OCI-LY3 (cell line): Measurements from ENCODE around the gene PILRB.
A peak's percentile ranks its signal among the peaks of the same experiment; 100 is the strongest.
"Not testable (repeated sequence)": the region's sequence is repeated elsewhere in the genome, so short reads cannot be mapped to it uniquely, and the experiment has no call there.

Experiments
- H2AFZ ChIP-seq: fragments of 200-600, 300-600 bp; shearing (Covaris generic); 2 replicates; pipeline ENCODE4 v1.6.0; 2014; ENCODE audit warnings: antibody characterized with exemption, low read depth, low read length
- H3K27ac ChIP-seq: fragments of 200-600, 300-600 bp; sonication (generic); 2 replicates; pipeline ENCODE4 v1.5.1; 2014; ENCODE audit warnings: mild to moderate bottlenecking, low read length, moderate library complexity, mixed read lengths
- H3K27me3 ChIP-seq: fragments of 200-600, 300-600 bp; sonication (generic); 2 replicates; pipeline ENCODE4 v1.6.1; 2014; ENCODE audit warnings: low read depth, low read length, mixed read lengths
- H3K36me3 ChIP-seq: fragments of 200-600, 300-600 bp; sonication (generic); replicated peaks from 2 replicates; pipeline ENCODE3; 2014; ENCODE audit warnings: low read depth, low read length, mixed read lengths
- H3K4me1 ChIP-seq: fragments of 300-600, 200-600 bp; sonication (generic); 2 replicates; pipeline ENCODE4 v1.6.1; 2014; ENCODE audit warnings: low read length, mixed read lengths
- H3K4me2 ChIP-seq: fragments of 200-600, 300-600 bp; sonication (generic); 2 replicates; pipeline ENCODE4 v1.6.1; 2014; ENCODE audit warnings: low read length, mixed read lengths
- H3K4me3 ChIP-seq: fragments of 300-600, 200-600 bp; sonication (generic); 2 replicates; pipeline ENCODE4 v1.5.1; 2014; ENCODE audit warnings: antibody characterized with exemption, mild to moderate bottlenecking, low read length, moderate library complexity
- H3K79me2 ChIP-seq: fragments of 300-600, 200-600 bp; shearing (Covaris generic); 2 replicates; pipeline ENCODE4 v1.6.1; 2014; ENCODE audit warnings: mild to moderate bottlenecking, low read length, mixed read lengths
- H3K9ac ChIP-seq: fragments of 300-600, 200-600 bp; shearing (Covaris generic); 2 replicates; pipeline ENCODE4 v1.6.0; 2014; ENCODE audit warnings: mild to moderate bottlenecking, low read length, moderate library complexity
- H3K9me3 ChIP-seq: fragments of 200-600, 300-600 bp; shearing (Covaris generic); 2 replicates; pipeline ENCODE4 v1.6.1; 2014; ENCODE audit warnings: low read length, mixed read lengths; ENCODE audit not compliant: insufficient read depth
- H4K20me1 ChIP-seq: fragments of 200-600, 300-600 bp; sonication (generic); 2 replicates; pipeline ENCODE4 v1.6.1; 2016; ENCODE audit warnings: low read length, mixed read lengths; ENCODE audit not compliant: insufficient read depth
- CTCF ChIP-seq: fragments of 200-600, 300-600 bp; sonication (generic); IDR thresholded peaks from 2 replicates; pipeline ENCODE4 v1.5.1; 2014; ENCODE audit warnings: antibody characterized with exemption, low read length, low read depth
- EZH2phosphoT487 ChIP-seq: fragments of 200-600 bp; shearing (Covaris generic); IDR thresholded peaks from 2 replicates; pipeline ENCODE4 v1.6.1; 2018; ENCODE audit warnings: antibody characterized with exemption, mixed run types, low read depth

Gene PILRB

DNA sequence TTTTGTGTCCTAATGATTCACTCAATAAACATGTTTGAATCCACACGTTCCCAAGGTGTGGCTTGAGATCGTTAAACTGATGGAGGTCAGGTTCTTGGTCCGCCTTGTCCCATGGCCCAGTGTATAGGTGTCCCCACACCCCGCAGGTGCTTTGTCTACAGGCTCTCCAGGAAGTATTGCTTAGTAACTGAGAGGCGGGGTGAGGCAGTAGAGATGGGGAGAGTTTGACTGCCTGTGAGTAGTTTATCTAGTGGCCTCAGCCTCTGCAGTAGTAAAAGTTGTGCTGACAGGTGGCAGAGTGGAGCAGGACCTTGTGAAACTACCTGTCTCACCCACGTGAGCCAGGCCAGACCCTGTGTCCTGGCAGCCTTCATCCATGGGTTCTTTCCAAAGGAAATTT, 16.6 kb upstream of the PILRB start:
- H3K27me3 ChIP-seq, H2AFZ ChIP-seq, H4K20me1 ChIP-seq, H3K9ac ChIP-seq, H3K4me3 ChIP-seq, H3K4me2 ChIP-seq, H3K27ac ChIP-seq, H3K9me3 ChIP-seq, H3K36me3 ChIP-seq: not testable (repeated sequence)
- Histone ChIP-seq H3K79me2 (peaks cover 31% of the 10 kb centered on the region), H3K4me1 (peaks cover 17% of the 10 kb centered on the region)

DNA sequence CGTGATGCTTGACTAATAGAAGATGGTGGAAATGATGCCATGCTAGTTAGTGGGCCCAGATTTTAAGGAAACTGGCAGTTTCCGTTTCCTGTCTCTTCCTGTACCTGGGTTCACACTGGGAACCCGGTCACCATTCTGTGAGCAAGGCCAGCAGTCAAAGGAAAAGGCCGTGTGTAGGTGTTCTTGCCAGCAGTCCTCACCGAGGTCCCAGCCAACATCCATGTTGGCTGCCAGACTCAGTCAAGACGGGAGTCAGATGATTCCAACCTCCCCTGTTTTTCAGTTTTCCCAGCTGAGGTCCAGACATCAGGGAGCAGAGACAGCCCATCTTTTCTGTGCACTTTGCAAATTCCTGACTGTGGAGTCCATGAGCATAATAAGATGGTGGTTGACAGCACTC, 15.2 kb upstream of the PILRB start:
- peaks cover 26% of the 10 kb centered on the region for H3K79me2 ChIP-seq
- no peak overlapping the region for H3K9ac ChIP-seq

GRCh38 chr7:100344124-100344559, 13.8 kb upstream of the PILRB start:
- peaks cover 28% of the 10 kb centered on the region for H3K36me3 ChIP-seq
- peak overlapping the region; percentile 96 for H3K27ac ChIP-seq
- peak overlapping the region; percentile 93 for H3K4me2 ChIP-seq

More for the DNA sequence above, 15.2 kb upstream of the PILRB start:
- peaks cover 17% of the 10 kb centered on the region for H3K4me1 ChIP-seq
- H3K36me3 ChIP-seq, result peaks cover 20% of the 10 kb centered on the region
- no peak for TF ChIP-seq EZH2phosphoT487
- TF ChIP-seq CTCF, result no peak
- H3K4me2 ChIP-seq, result no peak overlapping the region
- H3K9me3 ChIP-seq, result no peaks in the 10 kb centered on the region
- no peaks in the 10 kb centered on the region for H3K27me3 ChIP-seq
- H4K20me1 ChIP-seq, result 0 out of 2 replicates have a peak, but pooled peaks cover 3% of the 10 kb centered on the region
- no peak overlapping the region for H3K27ac ChIP-seq
- no peak overlapping the region for H2AFZ ChIP-seq
- no peak overlapping the region for H3K4me3 ChIP-seq

GRCh38 chr7:100344560-100345287, 13.2 kb upstream of the PILRB start:
- TF ChIP-seq CTCF, result peak; percentile 54; the same call in 1 of the 2 replicates

More at GRCh38 chr7:100344124-100344559, 13.8 kb upstream of the PILRB start:
- Histone ChIP-seq H3K79me2 (peaks cover 28% of the 10 kb centered on the region), H3K4me1 (peaks cover 17% of the 10 kb centered on the region), H3K4me3 (peak overlapping the region; percentile 75; the same call in 1 of the 2 replicates)
- H3K9me3 ChIP-seq, H3K9ac ChIP-seq, H3K27me3 ChIP-seq, H2AFZ ChIP-seq, H4K20me1 ChIP-seq: not testable (repeated sequence)

GRCh38 chr7:100345288-100345672, 12.6 kb upstream of the PILRB start:
- H3K9ac ChIP-seq, H2AFZ ChIP-seq, H3K4me3 ChIP-seq, H3K9me3 ChIP-seq, H4K20me1 ChIP-seq, H3K27me3 ChIP-seq: not testable (repeated sequence)
- TF ChIP-seq CTCF, result peak; percentile 8; the same call in 1 of the 2 replicates
- Histone ChIP-seq H3K36me3 (peaks cover 35% of the 10 kb centered on the region), H3K4me2 (peak overlapping the region; percentile 30; the same call in 1 of the 2 replicates), H3K27ac (peak overlapping the region; percentile 96), H3K79me2 (peaks cover 28% of the 10 kb centered on the region), H3K4me1 (peaks cover 17% of the 10 kb centered on the region)

More at GRCh38 chr7:100344560-100345287, 13.2 kb upstream of the PILRB start:
- Histone ChIP-seq H3K4me3 (peak overlapping the region; percentile 75), H3K4me2 (peak overlapping the region; percentile 93), H3K27ac (peak overlapping the region; percentile 96), H3K36me3 (peaks cover 32% of the 10 kb centered on the region), H3K4me1 (peaks cover 17% of the 10 kb centered on the region), H3K79me2 (peaks cover 28% of the 10 kb centered on the region), H3K9ac (peak overlapping the region; percentile 66; the same call in 1 of the 2 replicates)
- H3K9me3 ChIP-seq, H3K27me3 ChIP-seq, H2AFZ ChIP-seq, H4K20me1 ChIP-seq: not testable (repeated sequence)
